Stomach (tissue), 8 donors: ENCODE results near the gene TARP.
"Not testable (repeated sequence)": the region's sequence is repeated elsewhere in the genome, so short reads cannot be mapped to it uniquely, and the experiment has no call there.

Experiments
- DNase-seq, 2 donors: peaks; one replicate each; pipeline versions ENCODE4 v3.0.0 to v3.0.0-alpha.2; 2013 to 2019
- H3K27ac ChIP-seq, 5 donors: fragments of 200-600 bp in 4 of 5; sonication (generic) in 4 of 5; one replicate each; pipeline ENCODE4 v1.5.1; 2013 to 2019; ENCODE audit warnings: mild to moderate bottlenecking in 1 of 5, moderate library complexity in 1 of 5
- H3K27me3 ChIP-seq, 3 donors: fragments of 200-600 bp; sonication (generic); one replicate each; pipeline ENCODE4 v1.5.1; 2017 to 2019; ENCODE audit warnings: mixed run types in 1 of 3
- H3K36me3 ChIP-seq, 4 donors: fragments of 200-600 bp; sonication (generic); 1 replicate in 3 of 4; 2 replicates in 1 of 4; pipeline ENCODE4 v1.5.1; 2016 to 2019
- H3K4me1 ChIP-seq, 4 donors: fragments of 200-600 bp; sonication (generic); one replicate each; pipeline ENCODE4 v1.5.1; 2016 to 2019
- H3K4me3 ChIP-seq, 4 donors: fragments of 200-600 bp; sonication (generic) in 3 of 4; one replicate each; pipeline ENCODE4 v1.5.1; 2016 to 2019; ENCODE audit warnings: mild to moderate bottlenecking in 1 of 4
- H3K9me3 ChIP-seq, 4 donors: fragments of 200-600 bp; sonication (generic); one replicate each; pipeline ENCODE4 v1.5.1; 2016 to 2019
- CTCF ChIP-seq, 7 experiments: fragments of 450-650 bp in 4 of 7; fragments of 200-600 bp in 3 of 7; sonication (generic) in 3 of 7; IDR thresholded peaks; one replicate each; pipeline ENCODE4 v1.5.1; 2016 to 2019; ENCODE audit warnings: antibody characterized with exemption in 7 of 7, control low read depth in 2 of 7, mild to moderate bottlenecking in 1 of 7
- EP300 ChIP-seq: sonication (generic); formaldehyde crosslinking; IDR thresholded peaks from one replicate; pipeline ENCODE4 v1.6.1; 2017; ENCODE audit warnings: antibody characterized with exemption
- POLR2A ChIP-seq, 4 donors: fragments of 450-650 bp; IDR thresholded peaks; one replicate each; pipeline ENCODE4 v1.6.1; 2016; ENCODE audit warnings: antibody characterized with exemption in 4 of 4, control low read depth in 2 of 4, mild to moderate bottlenecking in 1 of 4, moderate library complexity in 1 of 4
- POLR2AphosphoS5 ChIP-seq, 3 donors: sonication (generic); formaldehyde crosslinking; IDR thresholded peaks; one replicate each; pipeline ENCODE4 v1.6.1; 2016; ENCODE audit warnings: antibody characterized with exemption in 3 of 3
- WGBS, 5 donors: extraction: QIAGEN DNeasy Blood & Tissue Kit in 3 of 5; methylation state at CpG; one replicate each; pipeline versions ENCODE4 v1.1.5 to v1.1.7; 2013 to 2018; 5-methylcytosine and 5-hydroxymethylcytosine counted together
- intact Hi-C: fragments of 100-400 bp; cut with DNase I; formaldehyde crosslinking; loops from one replicate; pipeline ENCODE4 v1.15.1; 2023; ENCODE audit warnings: low total_unique reads
- donor health status: healthy with polysubstance abuse.
- donor health status: Bipolar disorder and iron deficiency.
- donor health status: healthy.

Gene TARP

DNA sequence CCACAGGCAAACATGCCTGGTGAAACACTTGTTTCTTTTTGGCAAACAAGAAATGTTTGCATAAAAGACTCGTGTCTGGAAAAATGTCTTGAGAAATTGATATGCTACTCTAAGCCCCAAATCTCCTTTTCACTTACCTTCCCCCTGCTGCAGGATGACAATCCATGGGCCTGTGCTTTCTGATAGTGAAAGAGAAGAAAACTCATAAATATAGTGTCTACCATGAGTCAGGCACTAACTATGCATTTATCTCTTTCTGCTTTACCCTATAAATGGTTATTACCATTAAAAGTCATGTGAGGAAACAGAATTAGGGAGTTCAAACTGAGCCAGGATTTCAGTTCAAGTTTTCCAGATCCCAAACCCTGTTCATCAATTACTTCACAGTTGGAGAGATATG lies 6.6 kb upstream of the TARP start:
- 16 to 33% (median 17%) methylated on average over 1 of the region's 1 CpG for WGBS, 5 donors
- TF ChIP-seq EP300: no peak
- TF ChIP-seq POLR2A (IDR thresholded peaks at IDR 0.05): no peak
- TF ChIP-seq CTCF (IDR thresholded peaks at IDR 0.05): no peak
- no peak for TF ChIP-seq POLR2AphosphoS5 (IDR thresholded peaks at IDR 0.05)
- Histone ChIP-seq H3K4me3 (no peak overlapping the region), H3K36me3 (no peaks in the 10 kb centered on the region), H3K9me3 (no peaks in the 10 kb centered on the region), H3K27me3 (no peaks in the 10 kb centered on the region), H3K27ac (no peak overlapping the region), H3K4me1 (no peaks in the 10 kb centered on the region)
- intact Hi-C loops: no loop called here
- DNase-seq: no peak

GRCh38 chr7:38276096-38276877 lies 2.9 kb upstream of the TARP start:
- 59 to 76% (median 64%) methylated on average over 6 of the region's 6 CpGs for WGBS, 5 donors
- no peak overlapping the region for H3K27ac ChIP-seq
- no peak overlapping the region for H3K4me3 ChIP-seq
- H3K36me3 ChIP-seq: no peaks in the 10 kb centered on the region
- H3K4me1 ChIP-seq: no peaks in the 10 kb centered on the region
- DNase-seq: no peak
- intact Hi-C loops: no loop called here
- TF ChIP-seq POLR2AphosphoS5 (IDR thresholded peaks at IDR 0.05): no peak
- TF ChIP-seq CTCF (IDR thresholded peaks at IDR 0.05): no peak
- no peak for TF ChIP-seq POLR2A (IDR thresholded peaks at IDR 0.05)
- no peak for TF ChIP-seq EP300
- H3K27me3 ChIP-seq: no peaks in the 10 kb centered on the region
- H3K9me3 ChIP-seq: no peaks in the 10 kb centered on the region

DNA sequence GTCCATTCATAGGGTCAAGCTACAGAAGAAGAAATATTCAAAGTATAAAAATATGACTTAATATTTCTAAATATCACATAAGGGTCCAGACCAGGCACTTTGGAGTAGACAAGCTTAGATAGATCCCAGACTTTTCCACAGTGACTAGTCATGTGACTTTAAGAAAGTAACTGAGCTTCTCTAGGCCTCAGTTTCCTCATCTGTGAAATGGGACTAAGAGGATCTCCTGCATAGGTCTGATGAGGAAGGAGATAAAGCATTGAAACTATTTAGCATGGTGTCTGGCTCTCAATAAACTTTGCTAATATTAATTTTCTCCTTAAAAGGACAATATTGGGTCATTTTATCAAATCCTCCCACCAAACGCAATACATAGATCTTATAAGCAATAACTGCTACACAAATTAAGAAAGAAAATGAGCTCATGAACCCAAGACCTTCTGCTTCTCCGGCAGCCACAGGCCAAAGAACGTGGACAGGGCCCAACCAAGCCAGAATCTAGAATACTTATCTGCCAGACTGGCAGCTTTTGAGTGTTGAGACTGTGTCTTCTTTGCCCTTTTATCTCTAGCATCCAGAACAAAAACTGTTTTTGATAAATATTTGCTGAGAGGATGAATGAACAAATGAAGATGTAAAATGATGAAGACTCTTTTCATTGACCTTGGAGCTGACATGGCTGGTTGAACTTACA lies 1.6 kb upstream of the TARP start:
- no peak overlapping the region for H3K4me3 ChIP-seq
- no peak for DNase-seq
- 82 to 85% (median 83%) methylated on average over 3 of the region's 3 CpGs for WGBS, 5 donors
- no peaks in the 10 kb centered on the region for H3K9me3 ChIP-seq
- intact Hi-C loops: no loop called here
- no peak overlapping the region for H3K27ac ChIP-seq
- TF ChIP-seq CTCF (IDR thresholded peaks at IDR 0.05): no peak
- TF ChIP-seq POLR2AphosphoS5 (IDR thresholded peaks at IDR 0.05): no peak
- TF ChIP-seq EP300: no peak
- TF ChIP-seq POLR2A (IDR thresholded peaks at IDR 0.05): no peak
- H3K36me3 ChIP-seq: no peaks in the 10 kb centered on the region
- H3K4me1 ChIP-seq: no peaks in the 10 kb centered on the region
- no peaks in the 10 kb centered on the region for H3K27me3 ChIP-seq

DNA sequence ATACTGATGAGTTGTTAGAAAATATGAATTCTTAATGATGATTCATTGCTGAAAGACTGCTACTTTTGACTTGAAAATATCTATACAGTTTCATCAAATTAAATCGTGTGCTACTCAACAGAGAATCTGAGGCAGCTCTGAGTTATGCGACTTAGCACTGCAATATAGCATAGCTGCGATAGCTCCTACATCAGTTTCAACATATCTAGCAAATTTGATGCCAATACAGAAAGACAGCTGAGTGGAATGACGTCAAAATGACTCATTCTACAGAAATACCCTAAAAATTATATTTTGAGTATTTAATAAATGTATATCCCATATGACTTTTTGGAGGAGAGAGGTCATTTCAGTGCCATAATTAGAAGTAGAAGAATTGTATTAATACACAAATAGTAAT lies 1.1 kb upstream of the TARP start:
- intact Hi-C loops: no loop called here
- Histone ChIP-seq H3K9me3 (no peaks in the 10 kb centered on the region), H3K4me3 (no peak overlapping the region), H3K27me3 (no peaks in the 10 kb centered on the region), H3K27ac (no peak overlapping the region), H3K36me3 (no peaks in the 10 kb centered on the region), H3K4me1 (no peaks in the 10 kb centered on the region)
- TF ChIP-seq POLR2A (IDR thresholded peaks at IDR 0.05) (no peak), CTCF (IDR thresholded peaks at IDR 0.05) (no peak), EP300 (no peak)
- DNase-seq: no peak
- WGBS, 5 donors: 85 to 97% (median 86%) methylated on average over 4 of the region's 4 CpGs

GRCh38 chr7:38270405-38270804 lies 3.0 kb downstream of the TARP start:
- DNase-seq, H3K4me3 ChIP-seq, H3K9me3 ChIP-seq, H3K36me3 ChIP-seq, H3K4me1 ChIP-seq, H3K27ac ChIP-seq, intact Hi-C loops, H3K27me3 ChIP-seq: not testable (repeated sequence)
- 61 to 88% (median 76%) methylated on average over 1 to 2 of the region's 2 CpGs for WGBS, 5 donors

DNA sequence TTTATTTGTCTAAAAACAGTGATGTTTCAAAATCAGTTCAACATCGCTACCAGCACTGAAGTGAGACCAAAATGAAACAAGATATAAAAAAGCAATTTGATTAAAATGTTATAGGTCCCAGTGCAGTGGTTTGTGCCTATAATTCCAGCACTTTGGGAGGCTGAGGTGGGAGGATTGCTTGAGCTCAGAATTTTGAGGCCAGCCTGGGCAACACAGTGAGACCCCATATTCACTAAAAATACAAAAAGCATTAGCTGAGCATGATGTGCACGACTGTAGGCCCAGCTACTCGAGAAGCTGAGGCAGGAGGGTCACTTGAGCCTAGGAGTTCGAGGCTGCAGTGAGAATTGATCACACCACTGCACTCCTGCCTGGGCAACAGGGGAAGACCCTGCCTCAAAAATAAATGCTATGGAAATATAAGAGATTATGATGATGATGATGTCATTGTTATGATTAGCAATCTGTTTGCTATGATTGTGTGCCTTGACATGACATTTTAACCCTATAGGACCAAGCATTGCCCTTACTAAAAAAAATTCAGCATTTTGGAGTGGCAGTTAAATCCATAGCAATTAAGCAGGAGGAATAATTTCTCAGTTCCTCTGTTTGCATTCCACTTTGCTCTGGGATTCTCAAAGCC lies 3.6 kb downstream of the TARP start:
- intact Hi-C loops, H3K9me3 ChIP-seq: not testable (repeated sequence)
- 69 to 85% (median 80%) methylated on average over 4 of the region's 4 CpGs for WGBS, 5 donors

DNA sequence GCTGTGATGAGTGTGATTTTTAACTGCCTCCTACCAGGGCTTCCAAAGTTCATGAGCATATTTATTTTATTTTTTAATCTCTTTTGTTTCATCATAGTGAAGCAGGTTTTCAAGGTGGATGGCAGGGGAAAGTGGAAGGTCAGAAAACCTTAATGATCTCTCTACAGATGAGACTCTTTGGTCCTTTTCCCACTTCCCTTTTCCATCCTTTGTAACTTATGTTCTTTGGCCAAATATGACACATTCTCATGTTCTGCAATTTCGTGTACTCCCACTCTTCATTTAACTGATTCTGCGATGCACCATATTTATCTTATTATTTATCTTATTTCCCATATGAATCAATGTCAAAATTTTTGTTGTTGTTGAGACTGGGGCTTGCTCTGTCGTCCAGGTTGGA lies 7.5 kb downstream of the TARP start:
- 63 to 74% (median 70%) methylated on average over 3 of the region's 3 CpGs for WGBS, 5 donors
- H3K27me3 ChIP-seq, H3K4me1 ChIP-seq, H3K27ac ChIP-seq, DNase-seq, intact Hi-C loops, H3K36me3 ChIP-seq, H3K9me3 ChIP-seq, H3K4me3 ChIP-seq: not testable (repeated sequence)

More for the DNA sequence above, 3.6 kb downstream of the TARP start:
- H3K36me3 ChIP-seq, DNase-seq, H3K4me3 ChIP-seq, H3K27me3 ChIP-seq, H3K4me1 ChIP-seq, H3K27ac ChIP-seq: not testable (repeated sequence)
